Stimulated activated CD8-positive, alpha-beta memory T cell treated with anti-CD3 and anti-CD28 coated beads, Interleukin-15, amount 100 ng/mL, for 48 hours (primary cell): ENCODE data around the gene PATE1.
"Not testable (repeated sequence)": the region's sequence is repeated elsewhere in the genome, so short reads cannot be mapped to it uniquely, and the experiment has no call there.

Experiments used
- DNase-seq, 2 donors: peaks; one replicate each; pipeline ENCODE4 v3.0.0-alpha.2; 2020; ENCODE audit warnings: low read depth in 2 of 2

Gene PATE1, protein sequence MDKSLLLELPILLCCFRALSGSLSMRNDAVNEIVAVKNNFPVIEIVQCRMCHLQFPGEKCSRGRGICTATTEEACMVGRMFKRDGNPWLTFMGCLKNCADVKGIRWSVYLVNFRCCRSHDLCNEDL

DNA sequence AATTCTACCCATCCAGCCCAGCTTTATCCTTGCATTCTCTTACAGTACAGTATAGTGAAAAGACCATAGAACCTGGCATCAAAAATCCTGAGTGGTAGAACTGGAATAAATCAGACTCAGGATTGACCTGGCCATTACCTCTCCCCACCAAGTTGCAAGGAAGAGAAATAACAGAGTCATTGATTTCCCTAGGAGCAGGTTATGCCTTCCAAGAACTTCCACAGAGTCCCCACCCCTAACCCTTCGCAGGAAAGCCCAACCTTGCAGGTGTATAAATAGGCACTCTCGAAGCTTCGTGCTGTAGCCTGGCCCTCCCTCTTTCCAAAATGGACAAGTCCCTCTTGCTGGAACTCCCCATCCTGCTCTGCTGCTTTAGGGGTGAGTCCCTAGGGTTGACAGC is at the start of gene PATE1:
Gene PATE1, plus strand, starts transcription at position 301 of the 400 bp plus-strand sequence. Its CDS starts 26 bp downstream, at position 327.
- DNase-seq, result no peak

DNA sequence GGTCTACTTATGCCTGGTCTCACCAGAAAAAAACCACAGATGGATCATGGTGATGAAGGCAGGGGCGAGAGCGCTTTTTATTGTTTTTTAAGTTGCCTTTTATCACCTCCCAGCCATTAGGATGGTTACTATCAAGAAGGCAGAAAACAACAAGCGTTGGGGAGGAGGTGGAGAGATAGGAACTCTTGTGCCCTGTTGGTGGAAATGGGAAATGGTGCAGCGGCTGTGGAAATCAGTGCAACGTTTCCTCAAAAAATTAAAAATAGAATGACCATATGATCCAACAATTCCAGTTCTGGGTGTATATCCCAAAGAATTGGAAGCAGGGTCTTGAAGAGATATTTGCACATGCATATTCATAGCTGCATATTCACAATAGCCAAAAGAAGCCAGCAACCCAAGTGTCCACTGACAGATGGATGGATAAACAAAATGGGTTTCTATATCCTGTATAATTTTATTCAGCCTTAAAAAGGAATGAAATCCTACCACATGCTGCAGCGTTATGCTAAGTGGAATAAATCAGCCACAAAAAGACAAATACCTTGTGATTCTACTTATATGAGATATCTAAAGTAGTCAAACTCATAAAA is 45.0 kb upstream of the PATE1 start:
- DNase-seq, result no peak

DNA sequence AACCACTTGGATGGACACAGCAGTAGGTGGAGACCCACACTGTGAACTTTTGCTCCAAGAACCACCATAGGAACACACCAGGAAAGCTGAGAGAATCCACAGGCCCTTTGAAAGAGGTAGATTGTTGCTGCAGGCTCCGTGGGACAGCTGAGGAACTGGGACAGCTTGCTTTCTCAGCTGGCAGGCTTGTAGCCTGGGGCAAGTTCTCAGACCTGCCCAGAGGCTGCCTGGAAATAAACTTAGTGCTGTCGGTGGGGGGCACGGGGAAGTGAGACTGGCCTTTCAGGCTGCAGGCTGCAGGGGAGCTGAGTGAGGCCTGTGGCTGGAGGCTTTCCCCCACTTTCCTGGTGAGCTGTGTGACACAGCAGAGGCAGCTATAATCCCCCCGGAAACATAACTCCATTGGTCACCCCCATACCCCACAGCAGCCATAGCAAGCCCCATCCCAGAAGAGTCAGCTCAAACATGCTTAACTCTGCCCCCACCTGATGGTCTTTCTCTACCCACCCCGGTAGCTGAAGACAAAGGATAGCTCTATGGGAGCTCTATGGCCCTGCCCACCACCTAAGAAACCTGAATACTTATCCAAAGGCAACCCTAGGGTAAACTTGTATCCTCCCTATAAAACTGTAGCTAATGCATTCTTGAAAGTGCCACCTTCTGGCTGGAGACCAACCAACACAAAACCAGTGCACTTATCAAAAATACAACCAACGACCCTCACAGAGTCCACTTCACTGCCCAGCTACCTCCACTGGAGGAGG is 44.0 kb upstream of the PATE1 start:
- no peak for DNase-seq

DNA sequence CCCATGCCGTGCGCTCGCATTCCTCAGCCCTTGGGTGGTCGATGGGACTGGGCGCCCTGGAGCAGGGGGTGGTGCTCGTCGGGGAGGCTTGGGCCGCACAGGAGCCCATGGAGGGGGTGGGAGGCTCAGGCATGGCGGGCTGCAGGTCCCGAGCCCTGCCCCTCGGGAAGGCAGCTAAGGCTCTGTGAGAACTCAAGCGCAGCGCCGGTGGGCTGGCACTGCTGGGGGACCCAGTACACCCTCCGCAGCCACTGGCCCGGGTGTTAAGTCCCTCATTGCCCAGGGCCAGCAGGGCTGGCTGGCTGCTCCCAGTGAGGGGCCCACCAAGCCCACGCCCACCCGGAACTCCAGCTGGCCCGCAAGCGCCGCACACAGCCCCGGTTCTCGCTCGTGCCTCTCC is 41.4 kb upstream of the PATE1 start:
- DNase-seq, result not testable (repeated sequence)

DNA sequence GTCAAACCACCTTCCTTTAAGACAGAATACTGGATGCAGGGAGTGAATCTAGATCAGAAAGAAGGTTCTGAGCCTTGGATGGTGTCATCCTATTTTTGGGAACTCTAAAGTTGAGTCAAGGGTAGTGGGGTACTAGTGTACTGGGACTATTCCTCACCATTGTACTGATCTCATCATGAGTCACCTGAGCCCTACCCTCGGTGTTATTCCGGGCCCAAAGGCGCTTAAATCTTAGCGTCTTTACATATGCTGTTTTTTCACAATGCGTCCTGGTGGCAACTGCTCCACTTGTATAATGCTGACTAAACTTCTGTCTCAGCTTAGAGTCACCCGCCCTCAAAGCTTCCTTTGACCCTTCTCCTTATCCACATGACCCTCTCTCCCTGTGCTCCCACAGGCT is 25.3 kb upstream of the PATE1 start:
- no peak for DNase-seq

DNA sequence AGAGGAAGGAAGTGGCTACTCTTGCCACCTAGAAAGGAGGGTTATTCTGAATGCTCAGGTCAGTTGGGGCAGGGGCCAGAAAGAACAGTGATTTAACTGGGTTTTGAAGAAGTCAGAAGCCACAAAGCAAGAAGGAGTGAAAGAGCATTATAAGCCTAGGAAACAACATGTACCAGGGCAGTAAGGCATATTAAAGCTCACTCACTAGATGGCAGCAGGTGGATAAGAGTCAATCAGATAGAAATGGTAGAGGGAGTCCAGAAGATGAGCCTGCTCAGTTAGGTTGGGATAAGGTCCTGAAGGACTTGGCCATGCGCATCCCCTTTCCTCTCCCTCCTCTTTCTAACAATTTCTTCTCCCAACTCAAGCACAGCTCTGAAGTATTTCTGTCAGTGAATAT is 22.0 kb upstream of the PATE1 start:
- no peak for DNase-seq

DNA sequence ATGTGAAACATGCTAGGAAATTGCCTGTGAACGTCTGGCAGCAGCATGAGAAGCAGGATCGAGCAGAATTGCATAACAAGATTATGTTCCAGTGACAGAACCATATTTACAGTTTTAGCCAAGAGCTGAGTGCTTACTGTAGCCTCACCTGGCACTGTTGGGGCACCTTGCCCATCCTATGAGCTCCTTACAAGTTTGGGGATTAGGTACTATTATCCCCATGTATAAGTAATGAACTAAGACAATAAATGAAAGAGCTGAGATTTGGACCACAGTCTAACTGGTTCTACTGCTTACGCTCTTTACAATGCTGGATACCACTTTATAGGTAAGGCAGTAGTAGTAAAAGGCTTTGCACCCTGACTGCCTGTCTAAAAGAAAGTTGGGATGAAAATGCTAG is 17.1 kb upstream of the PATE1 start:
- DNase-seq, result no peak

DNA sequence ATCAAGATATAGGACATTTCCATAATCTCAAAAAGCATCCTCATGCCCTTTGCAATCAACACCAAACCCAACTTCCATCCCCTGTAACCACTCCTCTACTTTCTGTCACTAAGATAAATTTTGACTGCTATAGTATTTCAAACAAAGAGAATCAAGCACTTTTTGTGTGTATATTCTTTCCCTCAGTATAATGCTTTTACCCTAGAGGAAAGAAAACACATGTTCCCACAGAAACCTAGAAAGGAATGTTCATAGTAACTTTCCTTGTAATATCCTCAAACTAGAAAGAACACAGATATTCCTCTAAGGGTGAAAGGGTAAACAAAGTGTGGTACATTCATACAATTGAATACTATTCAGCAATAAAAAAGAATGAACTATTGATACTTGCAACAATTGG is 5.5 kb upstream of the PATE1 start:
- no peak for DNase-seq

DNA sequence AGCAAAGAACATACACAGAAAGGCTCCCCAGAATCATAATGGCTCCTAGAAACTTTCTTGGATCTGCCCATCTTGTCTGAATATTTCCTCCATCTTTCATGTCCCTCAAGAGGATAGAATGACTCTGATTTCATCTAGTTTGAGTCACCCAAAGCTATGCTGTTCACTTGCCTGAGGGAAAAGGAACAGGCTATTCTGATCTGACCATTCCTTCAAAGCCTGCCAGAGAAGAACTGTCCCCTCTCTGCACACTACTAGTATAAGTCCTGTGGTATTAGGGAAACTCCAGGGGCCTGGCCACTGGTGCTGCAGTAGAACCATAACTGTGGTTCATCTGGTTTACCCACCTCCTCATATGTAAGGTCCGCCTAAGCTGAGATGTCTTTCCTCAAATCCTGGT is 2.4 kb upstream of the PATE1 start:
- DNase-seq, result no peak

DNA sequence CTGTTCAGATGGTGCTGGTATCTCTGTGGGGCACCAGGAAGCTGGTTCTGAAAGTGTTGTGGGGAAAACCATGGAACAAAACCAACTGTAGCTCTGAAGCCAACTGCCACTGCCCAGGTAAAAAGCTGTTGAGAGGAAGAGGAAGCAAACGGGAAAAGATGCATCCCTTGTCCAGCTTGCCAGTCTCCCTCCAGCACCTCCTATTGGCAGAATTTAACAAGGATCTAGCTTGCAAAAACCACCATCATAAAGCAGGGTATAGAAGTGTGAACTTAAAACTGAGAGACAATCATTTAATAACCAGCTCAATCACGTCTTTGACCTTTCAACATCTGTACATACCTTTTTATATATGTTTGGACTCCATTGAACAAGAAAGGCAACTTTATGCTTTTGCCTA is 4.5 kb downstream of the PATE1 start:
- DNase-seq, result no peak

DNA sequence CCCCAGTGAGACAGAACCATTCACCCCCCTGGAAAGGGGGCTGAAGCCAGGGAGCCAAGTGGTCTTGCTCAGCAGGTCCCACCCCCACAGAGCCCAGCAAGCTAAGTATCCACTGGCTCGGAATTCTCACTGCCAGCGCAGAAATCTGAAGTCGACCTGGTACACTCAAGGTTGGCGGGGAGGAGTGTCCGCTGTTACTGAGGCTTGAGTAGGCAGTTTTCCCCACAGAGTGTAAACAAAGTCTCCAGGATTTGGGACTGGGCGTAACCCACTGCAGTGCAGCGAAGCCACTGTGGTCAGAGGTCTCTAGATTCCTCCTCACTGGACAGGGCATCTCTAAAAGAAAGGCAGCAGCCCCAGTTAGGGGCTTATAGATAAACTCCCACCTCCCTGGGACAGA is 10.0 kb downstream of the PATE1 start:
- DNase-seq, result no peak

DNA sequence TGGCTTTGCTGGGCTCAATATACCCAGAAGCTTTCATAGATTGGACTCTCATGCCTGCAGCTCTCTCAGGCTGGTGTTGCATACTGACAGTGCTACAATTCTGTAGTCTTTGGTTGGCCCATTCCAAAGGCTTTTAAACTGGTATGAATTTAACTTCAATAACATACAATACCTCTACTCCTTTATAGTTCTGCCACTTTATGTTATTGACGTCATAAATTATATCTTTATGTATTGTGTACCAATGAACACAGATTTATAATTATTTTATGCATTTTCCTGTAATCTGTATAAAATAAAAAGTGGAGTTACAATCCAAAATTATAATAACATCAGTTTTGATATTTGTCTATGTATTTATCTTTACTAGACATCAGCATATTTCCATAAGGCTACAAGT is 16.4 kb downstream of the PATE1 start:
- DNase-seq, result no peak

DNA sequence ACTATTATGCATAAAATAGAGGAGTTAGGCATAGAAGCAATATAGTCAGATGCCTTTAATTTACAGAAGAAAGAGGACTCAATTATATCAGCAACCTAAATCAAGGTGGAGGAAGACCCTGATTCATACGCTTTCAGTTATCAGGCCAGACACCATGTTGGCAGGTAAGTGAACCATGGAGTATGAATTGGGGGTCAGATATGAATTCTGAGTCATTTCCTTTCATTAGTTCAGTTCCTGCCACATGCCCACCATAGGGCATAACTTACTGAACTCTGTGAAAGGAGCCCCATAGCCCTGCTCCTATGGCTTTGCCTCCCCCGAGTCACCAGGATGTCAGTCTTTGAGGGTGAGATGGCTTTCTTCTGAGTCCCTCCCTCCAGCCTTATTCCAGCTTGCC is 17.4 kb downstream of the PATE1 start:
- DNase-seq, result no peak

DNA sequence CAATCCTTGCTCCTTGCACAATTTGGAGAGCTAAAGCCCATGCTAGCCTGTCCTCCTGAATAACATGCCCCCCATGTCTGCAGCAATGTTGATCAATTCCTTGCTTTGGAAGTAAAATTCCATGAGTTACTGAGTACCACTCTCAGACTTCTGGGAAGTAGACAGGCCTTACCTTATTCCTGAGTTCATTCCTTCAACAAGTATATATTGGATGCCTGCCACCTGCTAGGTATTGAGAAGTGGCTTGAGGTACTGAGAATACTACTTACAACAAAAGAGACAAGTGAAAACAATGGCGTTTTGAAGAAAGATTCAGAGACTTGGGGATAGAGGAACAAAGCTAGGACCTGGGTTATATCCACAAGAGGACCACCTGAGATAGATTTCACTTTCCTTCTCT is 20.2 kb downstream of the PATE1 start:
- no peak for DNase-seq

DNA sequence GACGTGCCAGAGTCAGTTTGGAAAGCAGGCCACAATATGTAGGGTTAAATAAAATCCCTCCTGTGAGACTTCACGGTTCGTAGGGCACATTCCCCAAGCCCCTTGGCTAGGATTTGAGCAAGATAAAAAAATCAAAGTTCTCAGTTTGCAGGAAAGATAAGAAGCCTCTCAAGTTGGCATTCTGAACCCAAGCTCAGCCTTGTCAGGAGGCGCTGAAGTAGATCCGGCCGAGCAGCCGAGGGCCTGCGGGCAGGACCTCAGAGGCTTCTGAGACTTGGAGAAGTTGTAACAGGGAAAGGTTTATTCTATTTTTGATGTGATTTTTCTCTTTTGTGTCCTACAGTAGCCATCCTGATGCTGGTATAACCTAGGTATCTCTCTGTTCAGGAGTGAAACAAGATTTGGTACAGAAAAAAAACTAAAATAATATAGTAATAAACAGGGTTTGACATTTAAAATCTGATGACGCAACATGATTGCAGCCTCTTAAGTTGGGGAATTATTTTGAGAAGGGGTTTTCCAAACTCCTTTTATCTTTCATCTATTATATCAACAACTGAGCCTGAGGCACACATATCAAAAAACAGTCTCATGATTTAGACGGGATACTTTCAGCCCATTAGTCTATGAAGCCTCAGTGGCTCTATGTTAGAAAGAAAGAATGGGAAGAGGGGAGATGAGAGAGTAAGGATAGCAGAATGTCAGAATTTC is 22.4 kb downstream of the PATE1 start:
- no peak for DNase-seq

DNA sequence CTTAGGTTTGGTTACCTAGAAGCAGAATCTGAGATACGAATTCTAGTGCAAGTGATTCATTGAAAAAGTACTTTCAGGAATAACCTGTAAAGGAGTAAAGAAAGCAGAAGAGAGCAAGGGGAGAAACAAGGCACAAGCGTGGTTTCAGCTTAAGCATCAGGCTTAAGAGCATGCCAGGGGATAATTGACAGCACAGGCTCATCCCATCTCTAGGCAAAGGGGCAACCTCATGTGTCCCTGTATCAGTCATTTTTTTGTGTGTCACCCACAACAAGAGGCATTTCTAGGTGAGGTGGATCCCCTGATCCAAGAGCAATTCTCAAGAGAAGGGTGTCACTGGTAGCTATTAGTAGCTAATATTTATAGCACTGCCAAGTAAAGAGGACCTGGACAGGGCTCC is 24.5 kb downstream of the PATE1 start:
- no peak for DNase-seq

DNA sequence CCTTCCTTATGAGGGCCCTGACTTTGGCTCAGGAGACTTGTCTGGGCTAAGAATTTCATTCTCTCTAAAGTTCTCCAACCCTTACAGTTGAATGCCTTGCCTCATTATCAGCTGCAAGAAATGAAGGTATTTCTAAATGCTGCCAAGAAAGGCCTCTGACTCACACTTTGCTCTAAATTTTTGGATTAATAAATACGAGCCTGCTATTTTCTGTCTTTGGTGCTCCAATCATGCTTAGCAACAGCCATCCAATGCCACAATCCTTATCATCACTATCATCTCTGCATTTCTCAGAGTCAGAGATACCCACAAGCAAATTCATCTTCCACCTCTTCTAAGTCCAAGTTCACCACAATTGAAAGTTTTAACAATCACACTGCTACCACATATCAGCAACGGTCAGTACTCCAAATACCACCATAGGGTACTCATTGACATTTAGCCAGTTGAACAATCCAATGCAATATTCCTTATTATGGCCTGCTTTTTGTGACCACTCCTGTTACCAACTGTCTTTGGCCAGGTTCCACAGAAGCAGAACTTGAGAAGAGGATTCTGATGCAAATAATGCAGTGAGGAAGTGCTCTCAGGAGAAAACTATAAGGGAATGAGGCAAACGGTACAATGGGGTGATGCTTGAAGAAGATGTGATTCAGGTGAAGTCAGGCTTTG is 26.9 kb downstream of the PATE1 start:
- DNase-seq, result no peak

DNA sequence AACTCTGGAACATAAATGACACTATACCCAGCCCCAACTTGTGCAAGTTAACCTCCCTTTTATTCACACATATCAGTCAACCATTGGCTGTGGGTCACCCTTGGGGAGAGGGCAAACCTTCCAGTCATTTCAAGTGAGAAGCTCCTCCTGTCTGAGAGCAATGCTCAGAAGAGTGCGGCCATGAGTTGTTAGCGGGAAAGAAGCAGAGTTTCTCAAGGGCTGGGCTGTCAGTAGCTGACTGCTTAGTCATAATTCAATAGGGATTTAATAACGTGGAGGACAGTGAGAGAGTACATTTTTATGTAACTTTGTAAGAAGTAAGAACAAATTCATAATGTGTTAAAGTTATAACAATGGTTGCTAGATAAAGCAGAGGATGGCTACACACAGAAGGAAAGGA is 27.4 kb downstream of the PATE1 start:
- no peak for DNase-seq

DNA sequence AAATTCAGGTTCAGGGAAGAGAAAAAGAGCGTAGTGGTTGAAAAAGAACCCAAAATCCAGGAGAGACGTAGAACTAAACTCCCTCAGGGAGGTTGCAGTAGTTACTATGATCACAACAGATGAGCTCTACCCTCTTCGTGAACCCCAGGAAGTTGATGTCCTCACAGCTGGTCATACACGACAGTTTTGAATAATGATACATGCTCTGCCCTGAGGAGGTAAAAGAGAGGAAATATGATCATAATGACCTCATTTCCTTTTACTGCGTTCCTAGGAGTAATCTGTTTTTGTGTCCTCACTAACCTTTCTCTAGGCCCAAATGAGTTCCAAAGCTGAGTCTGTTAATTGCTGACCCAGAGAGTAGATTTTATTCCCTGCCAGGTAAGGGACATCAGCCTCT is 31.2 kb downstream of the PATE1 start:
- DNase-seq, result no peak

DNA sequence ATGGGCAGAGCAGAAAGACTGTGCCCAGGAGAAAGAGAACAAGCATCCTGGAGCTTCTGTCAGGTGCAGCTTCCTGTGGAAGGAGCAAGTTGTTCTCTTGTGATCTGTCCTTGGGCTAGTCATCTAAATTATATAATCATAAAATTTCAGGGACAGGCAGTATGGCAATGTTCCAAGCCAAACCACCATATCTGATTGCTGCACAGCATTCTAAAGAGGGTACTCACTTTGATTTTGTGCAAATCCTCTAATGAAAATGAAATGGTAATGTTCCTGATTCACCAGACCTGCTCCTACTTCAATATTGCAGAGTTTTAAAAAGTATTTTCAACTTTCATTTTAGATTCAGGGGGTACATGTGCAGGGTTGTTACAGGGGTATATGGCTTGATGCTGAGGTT is 32.6 kb downstream of the PATE1 start, which contains the start of gene PATE2:
Gene PATE2, minus strand, starts transcription at position 101 of the 400 bp plus-strand sequence. Its CDS starts 55 bp downstream, at position 46.
- DNase-seq, result no peak

DNA sequence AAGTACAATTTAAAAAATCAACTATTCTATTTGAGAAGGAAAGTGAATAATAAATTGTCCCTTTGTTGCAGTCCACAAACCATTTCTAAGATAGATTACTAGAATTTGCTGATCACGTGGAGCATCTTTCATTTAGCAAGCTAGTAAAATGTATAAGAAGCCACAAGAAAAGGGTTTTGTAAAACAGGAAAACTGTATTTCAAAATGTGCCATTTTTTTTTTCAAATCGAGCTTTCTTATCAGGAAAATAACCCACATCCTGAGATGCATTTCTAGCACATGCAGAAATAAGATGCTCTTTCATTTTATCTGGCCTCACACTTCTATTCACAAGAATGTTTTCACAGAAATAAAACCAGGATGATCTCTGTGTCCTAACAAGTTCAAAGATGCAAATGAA is 38.6 kb downstream of the PATE1 start:
- no peak for DNase-seq

DNA sequence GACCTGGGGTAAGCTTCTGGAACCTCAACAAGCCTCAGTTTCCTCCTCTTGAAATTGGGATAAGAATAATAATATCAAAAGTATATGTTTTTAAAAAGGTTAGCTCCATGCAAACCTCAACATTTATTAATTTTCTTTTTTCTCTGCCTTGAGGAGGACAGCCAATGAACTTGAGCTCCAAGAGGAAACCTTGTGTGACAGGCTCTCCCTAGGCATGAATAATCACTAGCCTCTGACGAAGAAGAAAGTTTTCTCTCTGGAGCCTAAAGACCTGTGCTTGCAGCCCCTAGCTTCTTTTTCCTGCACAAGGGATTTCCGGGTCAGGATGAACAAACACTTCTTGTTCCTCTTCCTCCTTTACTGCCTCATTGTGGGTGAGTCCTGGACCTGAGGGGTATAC is 41.7 kb downstream of the PATE1 start, which contains the start of gene PATE3:
Gene PATE3, plus strand, starts transcription at position 301 of the 400 bp plus-strand sequence. Its CDS starts 25 bp downstream, at position 326.
- DNase-seq, result no peak
